Liver (tissue), 3 donors: ENCODE results near the gene IQSEC3.
"Not testable (repeated sequence)": the region's sequence is repeated elsewhere in the genome, so short reads cannot be mapped to it uniquely, and the experiment has no call there.

Experiments
- CTCF ChIP-seq: fragments of 150-350 bp; IDR thresholded peaks from 2 replicates; pipeline ENCODE4 v1.5.1; 2017; ENCODE audit warnings: improper control_type of control experiment, low read depth, low read length; ENCODE audit not compliant: missing input control
- TAF1 ChIP-seq: conservative IDR thresholded peaks from 2 replicates; pipeline ENCODE4 v1.6.1; 2016; ENCODE audit warnings: antibody characterized with exemption, mild to moderate bottlenecking
- donor health status: healthy.
- donor health status: healthy.

DNA sequence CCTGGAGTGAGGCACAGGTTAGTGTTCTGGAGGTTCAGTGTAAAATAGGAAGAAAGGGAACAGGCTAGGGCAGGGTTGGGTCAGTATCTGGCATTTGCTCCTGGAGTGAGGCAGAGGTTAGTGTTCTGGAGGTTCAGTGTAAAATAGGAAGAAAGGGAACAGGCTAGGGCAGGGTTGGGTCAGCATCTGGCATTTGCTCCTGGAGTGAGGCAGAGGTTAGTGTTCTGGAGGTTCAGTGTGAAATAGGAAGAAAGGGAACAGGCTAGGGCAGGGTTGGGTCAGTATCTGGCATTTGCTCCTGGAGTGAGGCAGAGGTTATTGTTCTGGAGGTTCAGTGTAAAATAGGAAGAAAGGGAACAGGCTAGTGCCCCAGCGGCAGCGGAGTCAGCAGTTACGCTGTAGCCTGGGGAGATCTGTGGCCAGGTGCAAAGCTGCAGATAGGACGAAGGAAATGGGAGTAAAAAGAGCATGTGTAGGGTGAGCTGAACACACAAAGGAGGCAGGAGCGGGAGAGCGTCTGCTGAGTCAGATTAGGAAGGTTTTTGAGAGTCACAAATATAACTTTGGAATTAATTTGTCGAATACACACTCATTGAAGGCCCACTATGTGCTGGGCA is 67.2 kb downstream of the IQSEC3 start:
- not testable (repeated sequence) for TF ChIP-seq CTCF, TAF1
